ENCODE results near the gene PTPRE. TPM values are rescaled to one million over a fixed set of nuclear protein-coding genes. Genes with fewer than 3 reads are reported as not detected.

The PTPRE gene
- total RNA-seq, 1 donor from 2014 or later = 3.6 TPM

- Mint-ChIP-seq H3K4me1 (ENCODE audit: unreplicated experiment) (no peaks in the 10 kb centered on the region), H3K9me3 (no peaks in the 10 kb centered on the region), H3K4me3 (no peak overlapping the region), H3K27me3 (no peaks in the 10 kb centered on the region), H3K36me3 (peaks cover 28% of the 10 kb centered on the region), H3K27ac (no peak overlapping the region)
- DNase-seq (ENCODE audit: extremely low spot score, unreplicated experiment) = no peak
- no peak for TF ChIP-seq CTCF (conservative IDR thresholded peaks at IDR 0.05)
Measured at GRCh38 chr10:128099901-128100300, 193.0 kb downstream of the PTPRE start.

GRCh38 chr10:128101901-128102300, 195.0 kb downstream of the PTPRE start:
- peaks cover 30% of the 10 kb centered on the region for H3K36me3 Mint-ChIP-seq
- H3K27ac Mint-ChIP-seq = no peak overlapping the region
- no peak for DNase-seq (ENCODE audit: extremely low spot score, unreplicated experiment)
- no peaks in the 10 kb centered on the region for H3K27me3 Mint-ChIP-seq
- no peak overlapping the region for H3K4me3 Mint-ChIP-seq
- no peaks in the 10 kb centered on the region for H3K9me3 Mint-ChIP-seq
- H3K4me1 Mint-ChIP-seq (ENCODE audit: unreplicated experiment) = no peaks in the 10 kb centered on the region
- TF ChIP-seq CTCF (conservative IDR thresholded peaks at IDR 0.05) = no peak

GRCh38 chr10:128102480-128103228, 195.8 kb downstream of the PTPRE start:
- H3K9me3 Mint-ChIP-seq = no peaks in the 10 kb centered on the region
- no peak overlapping the region for H3K27ac Mint-ChIP-seq
- no peaks in the 10 kb centered on the region for H3K4me1 Mint-ChIP-seq (ENCODE audit: unreplicated experiment)
- no peak overlapping the region for H3K4me3 Mint-ChIP-seq
- no peaks in the 10 kb centered on the region for H3K27me3 Mint-ChIP-seq
- TF ChIP-seq CTCF (conservative IDR thresholded peaks at IDR 0.05) = no peak
- DNase-seq (ENCODE audit: extremely low spot score, unreplicated experiment) = no peak
- peaks cover 27% of the 10 kb centered on the region for H3K36me3 Mint-ChIP-seq

GRCh38 chr10:128103229-128103714, 196.4 kb downstream of the PTPRE start:
- no peak for DNase-seq (ENCODE audit: extremely low spot score, unreplicated experiment)
- no peak for TF ChIP-seq CTCF (conservative IDR thresholded peaks at IDR 0.05)
- Mint-ChIP-seq H3K27ac (no peak overlapping the region), H3K36me3 (peaks cover 21% of the 10 kb centered on the region), H3K4me1 (ENCODE audit: unreplicated experiment) (no peaks in the 10 kb centered on the region), H3K9me3 (no peaks in the 10 kb centered on the region), H3K27me3 (no peaks in the 10 kb centered on the region), H3K4me3 (no peak overlapping the region)

GRCh38 chr10:128105383-128105782, 198.5 kb downstream of the PTPRE start:
- no peaks in the 10 kb centered on the region for H3K27me3 Mint-ChIP-seq
- H3K27ac Mint-ChIP-seq = no peak overlapping the region
- H3K4me1 Mint-ChIP-seq (ENCODE audit: unreplicated experiment) = no peaks in the 10 kb centered on the region
- peaks cover 26% of the 10 kb centered on the region for H3K36me3 Mint-ChIP-seq
- no peaks in the 10 kb centered on the region for H3K9me3 Mint-ChIP-seq
- H3K4me3 Mint-ChIP-seq = no peak overlapping the region
- DNase-seq (ENCODE audit: extremely low spot score, unreplicated experiment) = no peak
- no peak for TF ChIP-seq CTCF (conservative IDR thresholded peaks at IDR 0.05)

Measured in type B pancreatic cell (in vitro differentiated cells).